Right hindlimb (tissue), 1 donor: ENCODE results near the gene SPSB3.

Experiments used
- DNase-seq: peaks from one replicate; pipeline ENCODE4 v3.0.0-alpha.2; 2018

The SPSB3 gene

GRCh38 chr16:1773703-1774447, 8.5 kb downstream of the SPSB3 start:
- DNase-seq: peak; percentile 31

DNA sequence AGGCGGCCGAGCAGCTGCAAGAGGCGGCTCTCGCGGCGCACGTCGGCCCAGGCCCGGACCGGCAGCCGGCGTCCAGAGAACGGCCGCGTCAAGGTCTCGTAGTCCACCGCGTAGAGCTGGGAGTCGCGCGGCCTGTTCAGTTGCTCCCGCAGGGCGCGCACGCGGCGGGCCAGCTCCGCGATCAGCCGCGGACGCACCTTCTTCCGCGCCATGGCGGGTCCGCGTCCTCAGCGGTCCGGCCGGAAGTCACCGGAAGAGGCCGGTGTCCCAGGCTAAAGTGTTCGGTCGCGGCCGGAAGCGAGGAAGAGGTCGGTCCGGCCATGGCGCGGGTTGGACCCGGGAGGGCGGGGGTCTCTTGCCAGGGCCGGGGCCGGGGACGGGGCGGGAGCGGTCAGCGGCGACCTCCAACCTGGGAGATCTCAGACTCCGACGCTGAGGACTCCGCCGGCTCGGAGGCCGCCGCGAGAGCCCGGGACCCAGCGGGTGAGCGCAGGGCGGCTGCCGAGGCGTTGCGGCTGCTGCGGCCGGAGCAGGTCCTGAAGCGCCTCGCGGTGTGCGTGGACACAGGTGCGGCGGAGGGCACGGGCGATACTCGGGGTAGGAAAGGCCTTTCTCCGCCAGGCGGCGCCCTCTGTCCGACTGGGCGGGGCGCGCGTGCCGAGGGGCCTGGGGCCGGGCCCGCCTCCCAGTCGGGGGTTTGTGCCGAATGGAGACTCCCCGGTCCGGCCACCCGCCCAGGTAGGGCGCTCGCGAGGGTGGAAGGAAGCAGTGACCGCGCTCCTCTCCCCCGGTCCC, 9.3 kb downstream of the SPSB3 start, which contains the start of gene MRPS34:
MRPS34 (minus strand) TSS at position 227 of the 795 bp plus-strand sequence; CDS start at position 212, 15 bp downstream.
- DNase-seq: peak; percentile 88

DNA sequence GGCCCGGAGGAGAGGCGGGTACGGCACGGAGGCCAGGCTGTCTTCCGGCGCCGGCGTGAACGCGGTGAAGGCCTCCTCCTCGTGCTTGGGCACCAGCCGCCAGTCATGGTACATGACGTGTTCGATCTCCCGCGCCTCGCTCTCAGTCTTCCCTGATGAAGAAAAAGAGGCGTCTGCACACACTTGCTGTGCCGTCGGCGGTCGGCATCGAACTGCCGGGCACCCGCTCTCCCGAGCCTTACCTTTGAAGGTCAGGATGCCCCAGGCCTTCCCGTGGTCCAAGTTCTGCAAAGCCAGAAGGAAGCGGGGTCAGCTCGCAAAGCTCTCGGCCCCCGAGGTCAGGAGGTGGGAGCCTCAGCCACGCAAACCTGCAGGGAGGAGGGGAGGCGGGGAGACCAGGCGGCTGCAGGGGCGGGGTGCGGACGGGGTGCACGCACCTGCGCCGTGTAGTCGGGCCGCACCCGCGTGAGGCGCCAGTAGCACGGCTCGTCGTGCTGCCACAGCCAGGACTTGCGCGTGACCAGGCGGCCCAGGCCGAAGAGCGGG, 9.9 kb downstream of the SPSB3 start, which contains the start of gene EME2:
EME2 (plus strand) TSS at position 449 of the 546 bp plus-strand sequence. CDS start 418 bp downstream, outside the sequence.
- peak; percentile 30 for DNase-seq

DNA sequence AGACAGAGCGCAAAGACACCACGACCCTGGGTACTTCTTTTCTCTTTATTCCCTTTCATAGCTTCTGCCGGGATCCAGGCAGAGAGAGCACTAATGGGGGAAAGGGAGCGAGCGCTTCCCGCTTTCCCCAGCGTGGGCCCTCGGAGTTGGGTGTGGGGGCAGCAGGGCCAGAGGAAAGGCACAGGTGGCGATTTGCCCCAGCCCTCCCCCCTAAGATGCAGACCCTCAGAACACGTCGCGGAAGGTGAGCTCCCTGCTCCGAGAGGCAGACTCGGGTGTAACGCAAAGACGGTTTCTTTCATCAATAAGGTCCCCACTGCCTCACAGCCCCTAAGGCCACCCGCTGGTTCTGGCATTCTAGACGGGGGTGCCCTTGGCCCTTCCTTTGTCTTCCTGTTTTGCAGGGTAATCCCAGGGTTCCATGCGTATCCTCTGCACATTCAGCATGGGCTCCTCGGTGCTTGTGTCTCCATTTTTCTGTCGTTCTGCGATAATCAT, 10.5 kb downstream of the SPSB3 start:
- DNase-seq: no peak

DNA sequence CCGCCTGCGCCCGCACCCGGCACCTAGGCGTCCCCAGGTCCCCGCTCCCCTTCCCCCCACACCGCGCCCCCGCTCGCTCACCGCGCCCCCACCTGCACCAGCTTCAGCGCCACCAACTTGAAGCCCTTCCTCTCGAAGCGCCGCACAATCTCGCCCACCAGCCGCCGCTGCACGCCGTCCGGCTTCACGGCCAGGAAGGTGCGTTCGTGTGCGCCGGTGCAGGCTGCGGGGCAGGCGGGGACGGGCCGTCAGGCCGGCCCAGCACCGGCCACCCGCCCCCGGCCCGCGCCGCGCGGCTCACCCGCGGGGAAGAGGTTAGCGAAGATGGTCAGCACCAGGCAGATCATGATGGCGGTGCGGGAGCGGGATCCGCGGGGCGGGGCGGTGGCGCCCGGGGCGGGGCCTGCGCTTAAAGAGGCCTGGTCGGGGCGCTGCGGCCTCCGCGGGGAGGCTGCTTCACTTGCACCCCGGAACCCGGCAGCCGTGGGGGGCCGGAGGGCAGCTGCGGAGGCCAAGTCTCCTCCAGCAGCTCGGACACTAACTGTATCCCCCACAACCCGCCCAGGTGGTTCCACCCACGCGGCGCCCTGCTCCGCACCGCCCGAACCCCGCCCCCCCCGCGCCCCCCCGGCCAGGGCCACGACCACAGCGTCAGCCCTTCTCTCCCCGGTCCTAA, 11.0 kb downstream of the SPSB3 start, which contains the start of gene NME3:
NME3 (minus strand) TSS at position 356 of the 676 bp plus-strand sequence; CDS start at position 347, 9 bp downstream.
- peak; percentile 86 for DNase-seq

- no peak for DNase-seq
These were observed 11.8 kb downstream of the SPSB3 start for GRCh38 chr16:1770328-1771187.

GRCh38 chr16:1769402-1770300, 12.7 kb downstream of the SPSB3 start:
- peak; percentile 30 for DNase-seq

GRCh38 chr16:1768767-1769401, 13.5 kb downstream of the SPSB3 start:
- DNase-seq: peak; percentile 34

DNA sequence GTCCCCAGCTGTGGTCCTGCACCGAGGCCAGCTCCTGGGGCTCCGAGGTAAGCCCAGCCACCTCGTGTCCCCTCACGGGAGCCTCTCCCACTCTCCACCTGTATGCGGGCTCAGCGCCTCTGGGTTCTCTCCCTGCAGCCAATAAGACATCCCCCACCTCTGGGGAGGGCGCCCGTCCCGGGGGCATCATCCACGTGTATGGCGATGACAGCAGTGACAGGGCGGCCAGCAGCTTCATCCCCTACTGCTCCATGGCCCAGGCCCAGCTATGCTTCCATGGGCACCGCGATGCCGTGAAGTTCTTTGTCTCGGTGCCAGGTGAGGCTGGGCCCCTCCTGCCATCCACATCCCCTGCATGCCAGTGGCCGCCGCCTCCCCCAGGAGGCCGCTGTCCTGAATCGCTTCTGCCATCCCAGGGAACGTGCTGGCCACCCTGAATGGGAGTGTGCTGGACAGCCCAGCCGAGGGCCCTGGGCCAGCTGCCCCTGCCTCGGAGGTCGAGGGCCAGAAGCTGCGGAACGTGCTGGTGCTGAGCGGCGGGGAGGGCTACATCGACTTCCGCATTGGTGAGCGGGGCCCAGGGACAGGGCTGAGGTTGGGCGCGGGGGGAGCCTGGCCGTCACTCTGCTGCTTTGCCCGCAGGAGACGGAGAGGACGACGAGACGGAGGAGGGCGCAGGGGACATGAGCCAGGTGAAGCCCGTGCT, 14.2 kb downstream of the SPSB3 start:
- DNase-seq: no peak

DNA sequence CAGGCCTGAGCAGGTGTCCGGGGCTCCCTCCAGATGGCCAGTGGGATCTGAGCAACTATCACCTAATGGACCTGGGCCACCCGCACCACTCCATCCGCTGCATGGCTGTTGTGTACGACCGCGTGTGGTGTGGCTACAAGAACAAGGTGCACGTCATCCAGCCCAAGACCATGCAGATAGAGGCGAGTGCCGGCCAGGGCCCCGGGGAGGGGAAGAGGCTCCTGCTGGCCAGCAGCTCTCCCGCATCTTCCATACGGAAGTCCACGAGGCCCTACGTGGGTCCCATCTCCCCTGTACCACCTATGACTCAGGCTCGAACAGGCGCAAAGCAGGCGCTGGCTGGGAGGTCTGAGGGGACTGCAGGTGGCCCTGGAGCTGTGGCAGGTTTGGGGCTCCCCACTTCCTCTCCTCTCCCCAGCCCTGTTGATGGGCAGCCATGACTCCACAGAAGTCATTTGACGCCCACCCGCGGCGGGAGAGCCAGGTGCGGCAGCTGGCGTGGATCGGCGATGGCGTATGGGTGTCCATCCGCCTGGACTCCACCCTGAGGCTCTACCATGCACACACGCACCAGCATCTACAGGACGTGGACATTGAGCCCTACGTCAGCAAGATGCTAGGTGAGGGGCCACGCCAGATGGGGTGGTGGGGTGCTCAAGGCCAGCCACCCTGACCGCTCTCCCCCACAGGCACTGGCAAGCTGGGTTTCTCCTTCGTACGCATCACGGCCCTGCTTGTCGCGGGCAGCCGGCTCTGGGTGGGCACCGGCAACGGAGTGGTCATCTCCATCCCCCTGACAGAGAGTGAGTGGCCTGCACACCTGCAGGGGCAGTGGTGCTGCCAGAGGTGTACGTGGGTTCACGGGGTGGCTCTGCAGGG, 15.0 kb downstream of the SPSB3 start:
- DNase-seq: no peak

DNA sequence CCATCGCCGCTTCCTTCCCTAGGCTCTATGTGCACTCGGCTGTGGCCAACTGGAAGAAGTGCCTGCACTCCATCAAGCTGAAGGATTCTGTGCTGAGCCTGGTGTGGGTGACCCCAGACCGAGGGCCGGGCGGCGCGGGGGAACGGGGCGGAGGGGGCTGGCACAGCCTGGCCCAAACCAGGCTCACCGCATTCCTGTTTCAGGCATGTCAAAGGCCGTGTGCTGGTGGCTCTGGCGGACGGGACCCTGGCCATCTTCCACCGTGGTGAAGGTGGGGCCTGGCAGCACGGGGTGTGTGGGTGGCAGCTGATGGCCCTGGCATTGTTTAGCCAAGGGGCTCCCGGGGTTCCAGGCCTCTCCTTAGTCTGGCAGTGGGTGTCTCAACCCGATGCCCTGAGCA, 15.7 kb downstream of the SPSB3 start:
- DNase-seq: no peak

DNA sequence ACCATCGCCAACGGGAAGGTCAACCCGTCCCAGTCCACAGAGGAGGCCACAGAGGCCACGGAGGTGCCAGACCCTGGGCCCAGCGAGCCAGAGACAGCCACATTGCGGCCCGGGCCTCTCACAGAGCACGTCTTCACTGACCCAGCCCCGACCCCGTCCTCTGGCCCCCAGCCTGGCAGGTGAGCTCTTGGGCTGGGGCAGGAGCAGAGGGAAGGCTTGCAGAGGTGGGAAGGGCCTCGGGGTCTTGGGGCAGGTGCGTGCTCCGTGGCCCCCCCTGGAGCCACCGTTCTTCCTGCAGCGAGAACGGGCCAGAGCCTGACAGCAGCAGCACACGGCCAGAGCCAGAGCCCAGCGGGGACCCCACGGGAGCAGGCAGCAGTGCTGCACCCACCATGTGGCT, 16.1 kb downstream of the SPSB3 start:
- DNase-seq: no peak

DNA sequence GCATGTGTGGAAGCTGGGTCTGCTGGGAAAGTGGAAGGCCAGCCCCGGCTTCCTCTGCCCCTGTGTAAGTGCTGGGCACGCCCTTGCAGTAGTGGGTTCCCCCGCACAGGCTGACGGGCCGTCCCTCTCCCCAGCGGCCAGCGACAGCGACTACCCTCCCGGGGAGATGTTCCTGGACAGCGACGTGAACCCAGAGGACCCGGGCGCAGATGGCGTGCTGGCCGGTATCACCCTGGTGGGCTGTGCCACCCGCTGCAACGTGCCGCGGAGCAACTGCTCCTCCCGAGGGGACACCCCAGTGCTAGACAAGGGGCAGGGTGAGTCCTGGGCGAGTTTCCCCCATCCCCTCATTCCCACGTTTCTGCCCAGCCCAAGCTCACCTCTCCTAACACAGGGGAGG, 16.5 kb downstream of the SPSB3 start:
- no peak for DNase-seq

- DNase-seq: peak; percentile 23
These were observed 17.4 kb downstream of the SPSB3 start for GRCh38 chr16:1764971-1765370.

- no peak for DNase-seq
These were observed 18.6 kb downstream of the SPSB3 start for GRCh38 chr16:1763521-1764511.

DNA sequence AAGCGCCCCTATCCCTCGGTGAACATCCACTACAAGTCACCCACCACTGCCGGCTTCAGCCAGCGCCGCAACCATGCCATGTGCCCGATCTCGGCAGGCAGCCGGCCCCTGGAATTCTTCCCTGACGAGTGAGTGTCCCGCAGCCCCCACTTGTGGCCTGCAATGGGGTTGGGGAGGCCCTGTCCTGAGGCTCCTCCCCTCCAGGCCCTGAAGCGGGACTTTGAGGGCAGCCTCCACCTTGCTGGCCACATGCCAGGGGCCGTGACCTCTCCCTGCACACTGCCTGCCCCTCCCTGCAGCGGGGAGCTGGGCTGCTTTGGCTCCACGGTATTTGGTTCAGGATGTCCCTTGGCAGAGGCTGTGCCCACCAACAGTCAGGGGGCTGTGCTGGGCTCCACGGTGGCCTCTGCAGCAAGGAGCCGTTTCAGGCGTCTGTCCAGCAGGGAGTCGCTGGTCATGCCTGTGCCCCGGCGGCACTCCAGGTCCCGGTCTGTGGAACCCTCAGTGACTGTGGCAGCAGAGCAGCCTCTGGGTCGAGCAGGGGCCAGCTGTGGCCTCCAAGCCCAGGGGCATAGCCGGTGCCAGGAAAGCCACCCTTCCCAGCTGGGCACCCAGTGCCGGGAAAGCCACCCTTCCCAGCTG, 19.4 kb downstream of the SPSB3 start:
- DNase-seq: no peak
